Heart left ventricle (tissue), 13 donors: ENCODE data around the gene SNX4.

Source experiments
- POLR2A ChIP-seq, 2 donors: fragments of 450-650 bp; IDR thresholded peaks; one replicate each; pipeline ENCODE4 v1.6.1; 2017; ENCODE audit warnings: antibody characterized with exemption in 2 of 2, mild to moderate bottlenecking in 2 of 2, moderate library complexity in 2 of 2
- TF ChIP-seq, protein P1 (sequence below), 12 donors: fragments of 200-600 bp; sonication (generic) in 4 of 12; IDR thresholded peaks; one replicate each; pipeline versions ENCODE4 v1.5.0 to v1.8.0; 2018 to 2022; ENCODE audit warnings: antibody characterized with exemption in 12 of 12, mild to moderate bottlenecking in 5 of 12
- donor health status: ischemic (EF 13 %, LVEDD 7.1; RV severe dilation, severe dysfunction).
- donor health status: DM: no; HTN: yes; CAD: no.
- donor health status: DM: no; HTN: no; CAD: no.
- donor health status: ischemic (EF 25% LVEDD 6.9; RV normal size, moderate dysfunction).
- donor health status: ischemic (EF 25% LVEDD 5.7; RV mildly dilated, moderate dysfunction).
- donor health status: ischemic (EF 35%, LVEDD 5.7; RV mildly dilated, moderate dysfunction).
- donor health status: nonischemic (EF 11% LVEDD 7.7; RV severe dilation, severe dysfunction).
- donor health status: DM: yes; HTN: yes; CAD: no.
- donor health status: PGD.
- donor health status: ischemic (EF 29% LVEDD 5.4; RV normal size, mild dysfunction).
- donor health status: nonischemic (EF 23%, LVEDD 6.1; RV moderate dilation, normal function).

DNA sequence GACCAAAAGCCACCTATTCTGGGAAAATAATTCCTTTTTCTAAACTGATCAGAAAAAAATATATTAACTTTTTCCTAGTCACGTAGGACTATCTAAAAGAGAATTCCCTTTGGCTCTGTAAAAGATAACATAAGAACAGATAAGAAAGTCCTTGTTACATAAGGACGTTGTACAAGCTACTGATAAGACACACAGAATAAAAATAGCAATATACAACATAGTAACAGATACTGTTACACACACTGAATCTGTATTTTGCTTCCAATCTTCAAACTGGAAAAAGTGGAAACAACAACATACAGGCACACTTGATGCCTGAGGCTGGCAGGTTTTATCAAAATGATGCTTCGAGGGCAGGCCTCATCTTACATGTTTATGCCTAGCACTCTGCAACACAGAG lies 59.8 kb downstream of the SNX4 start:
- TF ChIP-seq, protein P1, sequence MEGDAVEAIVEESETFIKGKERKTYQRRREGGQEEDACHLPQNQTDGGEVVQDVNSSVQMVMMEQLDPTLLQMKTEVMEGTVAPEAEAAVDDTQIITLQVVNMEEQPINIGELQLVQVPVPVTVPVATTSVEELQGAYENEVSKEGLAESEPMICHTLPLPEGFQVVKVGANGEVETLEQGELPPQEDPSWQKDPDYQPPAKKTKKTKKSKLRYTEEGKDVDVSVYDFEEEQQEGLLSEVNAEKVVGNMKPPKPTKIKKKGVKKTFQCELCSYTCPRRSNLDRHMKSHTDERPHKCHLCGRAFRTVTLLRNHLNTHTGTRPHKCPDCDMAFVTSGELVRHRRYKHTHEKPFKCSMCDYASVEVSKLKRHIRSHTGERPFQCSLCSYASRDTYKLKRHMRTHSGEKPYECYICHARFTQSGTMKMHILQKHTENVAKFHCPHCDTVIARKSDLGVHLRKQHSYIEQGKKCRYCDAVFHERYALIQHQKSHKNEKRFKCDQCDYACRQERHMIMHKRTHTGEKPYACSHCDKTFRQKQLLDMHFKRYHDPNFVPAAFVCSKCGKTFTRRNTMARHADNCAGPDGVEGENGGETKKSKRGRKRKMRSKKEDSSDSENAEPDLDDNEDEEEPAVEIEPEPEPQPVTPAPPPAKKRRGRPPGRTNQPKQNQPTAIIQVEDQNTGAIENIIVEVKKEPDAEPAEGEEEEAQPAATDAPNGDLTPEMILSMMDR (IDR thresholded peaks at IDR 0.05): no peak
- no peak for TF ChIP-seq POLR2A (IDR thresholded peaks at IDR 0.05)
